ENCODE data around the gene CCDC170.

- TF ChIP-seq TCF7L2 (IDR thresholded peaks at IDR 0.05; ENCODE audit: borderline replicate concordance, extremely low read depth, insufficient read depth, insufficient read length) (no peak), CTCF (IDR thresholded peaks at IDR 0.05 in 2 of 3, conservative IDR thresholded peaks at IDR 0.05 in 1 of 3; ENCODE audit: borderline replicate concordance in 1 of 3, insufficient read depth in 1 of 3, low read depth in 2 of 3, low read length in 2 of 3) (no peak), POLR2A (IDR thresholded peaks at IDR 0.05; ENCODE audit: borderline replicate concordance, extremely low read depth, insufficient read depth, insufficient read length) (no peak)
These were observed 42.3 kb downstream of the CCDC170 start for GRCh38 chr6:151536188-151536479.
